ENCODE results near the gene DBI.

Gene DBI

DNA sequence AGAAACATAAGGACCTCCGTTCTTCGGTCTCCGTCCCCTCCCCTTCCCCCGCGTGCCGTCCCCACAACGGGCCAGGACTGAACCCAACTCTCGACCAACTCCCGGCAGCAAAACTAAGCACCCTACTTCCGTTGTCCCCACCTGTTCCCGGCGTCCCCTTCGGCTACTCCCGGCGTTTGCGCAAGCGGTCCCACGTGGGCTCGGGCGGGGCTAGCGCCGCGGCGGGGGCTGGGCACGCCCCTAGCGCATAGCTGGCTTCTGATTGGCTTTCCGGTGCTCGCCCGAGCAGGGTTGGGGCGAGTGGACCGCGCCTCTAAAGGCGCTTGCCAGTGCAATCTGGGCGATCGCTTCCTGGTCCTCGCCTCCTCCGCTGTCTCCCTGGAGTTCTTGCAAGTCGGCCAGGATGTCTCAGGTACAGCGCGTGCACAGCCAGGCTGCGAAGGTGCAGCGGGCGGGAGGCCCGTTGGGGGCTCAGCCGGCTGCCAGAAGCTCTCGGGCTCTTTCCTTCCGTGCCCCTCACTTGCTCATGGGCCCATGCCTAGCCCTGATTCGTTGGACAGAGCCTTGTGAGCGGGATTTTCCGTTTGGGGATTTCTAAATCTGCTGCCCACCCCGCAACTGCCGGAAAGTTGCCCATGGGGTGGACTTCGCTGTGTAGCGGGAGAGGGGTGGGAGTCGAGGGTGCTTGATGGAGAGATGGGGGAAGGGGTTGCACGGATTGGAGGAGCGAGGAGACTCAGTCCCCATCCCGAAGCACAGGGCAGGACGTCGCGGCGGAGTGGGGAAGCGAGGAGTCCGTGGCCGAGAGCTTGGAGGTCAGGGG is at the start of gene DBI, which contains the start of gene C2orf76:
DBI (plus strand) TSS at position 329 of the 823 bp plus-strand sequence; CDS start at position 404, 75 bp downstream.
C2orf76 (minus strand) TSS at position 186 of the 823 bp plus-strand sequence. CDS start 26,875 bp downstream, outside the sequence.
- peak; percentile 89 for DNase-seq

GRCh38 chr2:119317554-119317953 is 49.2 kb upstream of the DBI start:
- DNase-seq, result no peak

DNA sequence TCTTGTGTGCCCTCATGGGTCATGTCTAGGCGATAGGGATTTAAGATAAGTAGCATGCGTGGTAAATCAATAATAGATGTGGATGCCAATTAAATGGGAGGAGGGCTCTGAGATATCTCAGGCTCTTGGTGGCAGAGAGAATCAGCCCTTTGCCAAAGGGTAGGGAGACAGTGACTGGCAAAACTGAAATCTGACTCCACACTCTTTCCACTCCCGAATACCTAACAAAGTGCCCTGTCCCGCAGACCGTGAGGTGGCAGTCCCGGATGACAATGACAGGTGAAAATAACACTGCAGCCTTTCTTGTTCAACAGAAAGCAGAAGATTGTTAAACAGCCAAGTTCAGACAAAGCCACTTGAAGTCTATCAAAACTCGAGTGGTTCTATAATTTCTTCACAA is 47.2 kb upstream of the DBI start:
- DNase-seq, result no peak

- DNase-seq, result no peak
Observed at GRCh38 chr2:119323459-119323858, 43.3 kb upstream of the DBI start.

GRCh38 chr2:119324685-119325270 is 42.0 kb upstream of the DBI start:
- no peak for DNase-seq

- DNase-seq, result no peak
Observed at GRCh38 chr2:119326938-119327337, 39.8 kb upstream of the DBI start.

- no peak for DNase-seq
Observed at GRCh38 chr2:119327431-119327830, 39.3 kb upstream of the DBI start.

GRCh38 chr2:119332953-119333352 is 33.8 kb upstream of the DBI start:
- no peak for DNase-seq

DNA sequence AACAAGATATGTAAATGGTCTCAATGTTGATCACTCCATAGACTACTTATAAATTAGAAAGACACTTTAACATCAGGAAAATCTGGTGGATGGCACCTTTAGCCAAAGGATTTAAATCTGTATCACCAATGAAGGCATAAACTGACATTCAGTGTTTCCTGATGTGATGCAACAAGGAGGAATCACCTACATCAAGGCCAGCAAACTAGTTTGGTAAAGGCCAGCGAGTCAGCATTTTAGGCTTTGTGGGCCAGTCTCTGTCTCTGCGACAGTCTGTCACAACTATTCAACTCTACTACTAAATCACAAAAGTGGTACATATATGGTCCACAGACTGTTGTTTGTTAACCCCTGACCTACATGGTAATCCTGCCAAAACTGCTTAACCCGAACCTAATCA is 33.4 kb upstream of the DBI start:
- DNase-seq, result no peak

GRCh38 chr2:119333833-119334232 is 32.9 kb upstream of the DBI start:
- no peak for DNase-seq

- DNase-seq, result no peak
Observed at GRCh38 chr2:119337749-119338148, 29.0 kb upstream of the DBI start.

DNA sequence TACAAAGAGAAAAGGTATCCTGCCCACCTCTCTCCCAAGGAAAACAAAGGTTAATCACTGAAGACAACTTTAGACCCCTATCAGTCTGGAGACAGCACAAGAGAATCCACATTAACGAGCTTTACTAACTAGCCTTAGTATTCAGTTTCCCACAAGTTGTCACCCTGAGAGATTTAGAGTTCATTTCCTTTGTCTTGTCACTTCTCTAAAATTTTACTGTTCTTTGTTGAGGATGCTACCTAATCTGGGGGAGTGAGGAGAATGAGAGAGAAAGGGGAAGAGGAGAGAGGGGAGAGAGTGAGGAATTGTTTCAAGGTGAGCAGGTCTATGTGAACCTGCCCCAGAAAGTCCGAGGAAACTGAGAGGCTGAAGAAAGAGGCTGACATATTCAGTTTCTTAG is 28.5 kb upstream of the DBI start:
- DNase-seq, result no peak

- no peak for DNase-seq
Observed at GRCh38 chr2:119338826-119339561, 27.8 kb upstream of the DBI start.

DNA sequence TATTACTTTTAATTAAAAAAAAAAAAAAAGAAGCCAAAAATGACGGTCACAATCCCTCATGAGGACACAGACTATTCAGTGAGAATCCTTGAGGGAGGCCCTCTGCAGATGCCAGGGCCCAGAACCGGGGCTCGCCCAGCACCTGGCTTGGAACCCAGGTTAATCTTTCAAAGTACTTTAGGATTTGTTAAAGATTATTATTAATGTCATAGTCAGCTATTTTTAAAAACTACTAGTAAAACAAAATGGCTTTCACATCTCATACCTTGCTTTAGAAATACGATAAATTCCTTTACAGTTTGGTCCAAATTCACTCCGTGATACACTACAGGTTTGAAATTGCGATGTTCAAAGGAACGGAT is 27.2 kb upstream of the DBI start:
- no peak for DNase-seq

- DNase-seq, result no peak
Observed at GRCh38 chr2:119341684-119342083, 25.1 kb upstream of the DBI start.

DNA sequence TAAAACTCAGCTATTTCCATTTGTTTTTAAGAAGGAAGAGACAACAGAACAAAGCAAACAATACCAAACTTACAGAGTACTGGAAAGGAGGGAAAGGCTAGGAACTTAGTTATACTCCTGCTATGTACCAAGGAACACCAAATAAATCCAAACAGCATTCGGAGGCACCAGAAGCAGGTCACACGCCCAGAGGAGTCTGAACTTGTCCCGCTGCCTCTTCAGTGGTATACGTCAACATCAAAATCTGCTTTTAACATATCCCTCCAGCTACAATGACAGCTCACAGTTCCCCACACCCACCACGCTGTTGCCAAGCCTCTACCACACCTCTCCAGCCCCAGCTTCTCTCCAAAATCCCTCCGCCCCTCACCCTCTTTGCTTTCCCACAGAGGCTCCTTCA is 17.5 kb upstream of the DBI start:
- no peak for DNase-seq

DNA sequence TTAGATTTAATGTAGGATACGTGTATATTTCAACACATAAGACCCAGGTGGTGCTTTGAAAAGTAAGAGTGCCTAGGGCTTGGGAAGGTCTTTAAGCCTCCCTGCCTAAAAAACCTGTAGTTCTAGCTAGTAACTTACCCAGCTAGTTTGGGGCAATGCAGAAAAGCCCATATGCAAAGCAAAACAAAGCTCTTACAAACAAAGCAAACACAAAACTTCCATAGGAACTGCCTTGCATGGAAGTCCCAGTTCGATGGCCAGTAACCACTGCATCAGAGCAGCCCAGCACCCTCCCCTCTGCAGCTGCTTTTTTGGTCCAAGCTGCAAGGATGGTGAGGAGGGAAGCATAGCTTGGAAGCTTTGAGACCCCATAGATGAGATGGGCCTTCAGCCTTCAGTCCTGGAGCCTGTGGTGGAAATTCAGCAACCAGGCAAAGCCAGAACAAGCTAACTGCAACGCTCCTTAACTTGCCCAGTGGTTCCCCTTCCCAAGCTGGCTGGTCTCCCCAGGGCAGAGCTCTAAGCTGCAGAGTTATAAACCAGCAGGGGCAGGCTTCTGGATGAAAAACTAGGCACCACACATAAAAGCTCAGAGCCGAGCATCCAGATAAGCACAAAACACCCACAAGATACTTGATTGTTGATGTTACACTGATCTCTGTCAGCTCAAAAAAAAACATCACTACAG is 16.3 kb upstream of the DBI start:
- no peak for DNase-seq

GRCh38 chr2:119352357-119352756 is 14.4 kb upstream of the DBI start:
- DNase-seq, result no peak

- DNase-seq, result no peak
Observed at GRCh38 chr2:119354860-119355259, 11.9 kb upstream of the DBI start.

DNA sequence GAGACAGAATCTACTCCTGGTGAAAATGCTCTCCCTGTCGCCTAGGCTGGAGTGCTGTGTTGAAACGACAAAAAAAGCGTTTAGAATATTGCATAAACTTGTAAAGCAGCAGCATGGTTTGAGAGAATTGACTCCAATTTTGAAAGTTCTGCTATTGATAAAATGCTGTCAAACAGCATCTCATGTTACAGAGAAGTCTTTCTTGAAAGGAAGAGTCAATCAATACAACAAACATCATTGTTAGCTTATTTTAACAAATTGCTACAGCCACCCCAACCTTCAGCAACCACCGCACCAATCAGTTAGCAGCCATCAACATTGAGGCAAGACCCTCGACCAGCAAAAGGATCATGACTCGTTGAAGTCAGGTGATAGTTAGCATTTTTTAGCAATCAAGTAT is 7.0 kb upstream of the DBI start:
- no peak for DNase-seq

DNA sequence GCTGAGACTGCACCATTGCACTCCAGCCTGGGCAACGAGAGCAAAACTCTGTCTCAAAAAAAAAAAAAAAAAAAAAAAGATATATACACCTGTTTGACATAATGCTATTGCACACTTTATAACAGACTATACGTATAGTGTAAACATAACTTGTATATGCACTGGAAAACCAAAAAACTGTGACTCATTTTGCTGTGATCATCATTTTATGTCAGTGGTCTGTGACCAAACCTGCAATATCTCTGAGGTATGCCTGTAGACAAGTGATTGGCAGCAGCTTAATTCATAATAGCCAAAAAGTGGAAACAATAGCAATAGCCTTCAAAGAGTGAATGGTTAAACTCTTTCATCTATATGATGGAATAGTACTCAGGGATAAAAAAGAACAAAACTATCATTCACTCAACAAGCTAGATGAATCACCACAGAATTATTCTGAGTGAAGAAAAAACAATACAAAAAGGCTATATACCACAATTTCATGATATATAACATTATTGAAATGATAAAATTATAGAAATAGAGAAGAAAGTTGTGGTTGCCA is 6.3 kb upstream of the DBI start:
- DNase-seq, result no peak

DNA sequence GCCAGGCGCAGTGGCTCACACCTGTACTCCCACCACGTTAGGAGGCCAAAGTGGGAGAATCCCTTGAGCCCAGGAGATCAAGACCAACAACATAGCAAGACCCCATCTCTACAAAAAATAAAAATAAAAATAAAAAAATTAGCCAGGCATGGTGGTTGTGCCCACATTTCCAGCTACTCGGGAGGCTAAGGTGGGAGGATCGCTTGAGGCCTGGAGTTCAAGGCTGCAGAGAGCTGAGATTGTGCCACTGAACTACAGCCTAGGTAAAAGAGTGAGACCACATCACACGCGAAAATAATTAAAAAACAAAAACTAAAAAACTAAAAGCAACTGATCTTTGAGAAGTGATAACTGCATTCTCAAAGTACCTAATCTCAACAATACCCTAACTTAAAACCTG is 2.0 kb upstream of the DBI start:
- DNase-seq, result no peak

DNA sequence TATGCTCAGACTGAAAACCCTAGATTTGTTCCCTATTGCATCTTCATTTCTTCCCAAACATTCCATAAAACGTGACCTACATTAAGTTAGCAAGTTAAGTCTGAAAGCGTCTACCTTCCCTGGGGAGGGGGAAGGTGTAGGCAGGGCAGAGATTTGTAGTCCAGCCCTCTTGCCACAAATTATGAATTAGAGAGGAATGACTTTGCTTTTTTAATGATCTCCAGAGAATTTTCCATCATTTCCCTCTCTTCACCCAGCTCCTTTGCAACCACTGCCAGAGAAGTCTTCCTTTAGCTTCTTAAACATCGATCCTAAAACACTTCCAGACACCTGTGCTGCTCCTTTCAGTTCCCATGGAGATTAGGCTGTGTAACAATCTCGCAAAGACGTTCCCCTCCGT is 1.3 kb upstream of the DBI start:
- no peak for DNase-seq

Measured in 8988T (cell line).